HG02973 (cell line): ENCODE results near the gene LIG1.

Source experiments
- ATAC-seq: cut with Tn5 transposase; IDR thresholded peaks from one replicate; pipeline ENCODE4 v1.9.1; 2021; ENCODE audit warnings: moderate library complexity; ENCODE audit not compliant: unreplicated experiment

LIG1 gene

DNA sequence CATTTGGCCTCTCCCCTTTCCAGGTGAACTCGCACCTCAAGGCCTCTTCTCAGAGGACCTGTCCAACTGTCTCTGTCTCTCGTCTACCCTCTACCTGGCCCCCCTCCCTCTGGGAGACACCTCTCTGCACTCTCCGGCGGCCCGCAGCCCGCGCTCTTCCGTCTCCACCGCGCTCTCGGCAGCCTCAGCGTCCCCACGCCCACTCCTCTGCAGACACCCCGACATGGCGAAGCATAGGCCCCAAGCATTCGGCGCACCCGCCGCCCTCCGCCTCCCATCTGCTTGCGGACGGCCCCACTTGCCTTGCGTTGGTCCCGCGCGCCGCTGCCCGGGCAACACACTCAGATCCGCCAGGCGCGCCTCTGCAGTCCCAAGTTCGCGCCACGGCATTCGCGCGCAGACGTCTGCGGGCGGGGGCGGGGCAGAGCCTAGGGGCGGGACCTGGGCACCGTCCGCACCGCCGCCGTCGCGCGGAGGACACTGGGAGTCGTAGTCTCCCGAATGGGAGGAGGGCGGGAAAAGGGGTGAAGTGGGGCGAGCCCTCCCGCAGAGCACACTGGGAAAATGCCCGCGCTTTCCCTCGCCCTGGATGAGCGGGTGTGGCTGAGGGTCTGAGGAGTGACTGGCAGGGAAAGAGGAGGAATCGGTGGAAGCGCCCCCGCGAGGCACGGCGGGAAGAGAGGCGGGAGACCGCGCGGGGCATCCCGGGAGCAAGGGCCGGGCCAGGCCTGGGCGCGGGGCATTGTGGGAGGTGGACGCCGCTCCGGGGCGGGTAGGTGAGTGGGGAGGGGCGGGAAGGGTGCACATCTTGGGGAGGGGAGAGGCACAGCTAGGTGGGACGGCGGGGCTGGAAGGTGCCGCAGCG lies at the start of gene LIG1, which contains the start of gene ZSWIM9:
LIG1 (minus strand) TSS at position 406 of the 865 bp plus-strand sequence. CDS start 4,778 bp downstream, outside the sequence.
ZSWIM9 (plus strand) TSS at position 742 of the 865 bp plus-strand sequence. CDS start 1,123 bp downstream, outside the sequence.
- peak; percentile 66 for ATAC-seq

DNA sequence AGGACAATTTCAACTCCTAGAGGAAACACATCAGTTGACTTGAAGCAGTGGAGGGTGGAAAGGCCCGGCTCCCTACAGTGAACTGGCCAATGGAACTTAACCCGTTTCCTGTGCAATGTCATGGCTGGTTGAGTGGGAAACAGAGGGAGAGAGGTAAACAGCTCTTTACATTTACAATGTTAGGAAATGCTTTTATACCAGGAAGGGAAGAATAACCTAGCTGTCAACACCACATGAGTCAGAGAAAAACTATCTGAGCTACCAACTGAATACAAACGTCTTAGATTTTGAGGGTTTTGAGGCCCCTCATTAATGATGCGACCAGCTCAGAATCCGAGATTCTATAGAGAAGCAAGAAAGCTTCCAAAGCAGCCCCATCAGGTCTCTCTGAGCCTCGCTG lies 48.9 kb upstream of the LIG1 start:
- no peak for ATAC-seq

DNA sequence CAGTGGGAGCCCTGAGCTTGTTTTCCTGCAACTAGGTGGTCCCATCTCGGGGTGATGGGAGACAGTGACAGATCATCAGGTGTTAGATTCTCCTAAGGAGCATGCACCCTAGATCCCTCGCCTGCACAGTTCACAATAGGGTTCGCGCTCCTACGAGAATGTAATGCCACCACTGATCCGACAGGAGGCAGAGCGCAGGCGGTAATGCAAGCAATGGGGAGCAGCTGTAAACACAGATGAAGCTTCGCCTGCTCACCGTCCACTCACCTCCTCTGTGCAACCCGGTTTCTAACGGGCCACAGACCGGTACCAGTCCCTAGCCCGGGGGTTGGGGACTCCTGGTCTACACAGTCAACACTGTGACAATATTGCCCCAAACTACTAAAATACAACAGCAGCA lies 46.8 kb upstream of the LIG1 start:
- ATAC-seq = no peak

DNA sequence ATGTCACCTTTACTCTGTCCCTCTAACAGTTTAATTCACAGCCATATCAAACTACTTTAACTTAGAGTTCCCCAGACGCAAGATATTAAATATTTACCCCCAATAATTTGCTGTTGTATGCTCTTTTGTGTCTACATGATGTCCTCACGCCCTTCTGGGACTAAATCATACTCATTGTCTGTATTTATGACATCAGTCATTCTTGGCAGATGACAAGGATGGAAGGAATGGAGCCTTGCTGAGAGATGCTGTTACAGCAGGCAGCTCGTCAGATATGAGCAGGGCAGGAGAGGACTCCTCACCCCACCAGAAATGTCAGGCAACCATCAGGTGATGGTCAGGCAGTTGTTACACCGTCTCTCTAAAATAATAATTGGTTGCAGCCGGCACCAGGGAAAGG lies 43.8 kb upstream of the LIG1 start:
- ATAC-seq = no peak

DNA sequence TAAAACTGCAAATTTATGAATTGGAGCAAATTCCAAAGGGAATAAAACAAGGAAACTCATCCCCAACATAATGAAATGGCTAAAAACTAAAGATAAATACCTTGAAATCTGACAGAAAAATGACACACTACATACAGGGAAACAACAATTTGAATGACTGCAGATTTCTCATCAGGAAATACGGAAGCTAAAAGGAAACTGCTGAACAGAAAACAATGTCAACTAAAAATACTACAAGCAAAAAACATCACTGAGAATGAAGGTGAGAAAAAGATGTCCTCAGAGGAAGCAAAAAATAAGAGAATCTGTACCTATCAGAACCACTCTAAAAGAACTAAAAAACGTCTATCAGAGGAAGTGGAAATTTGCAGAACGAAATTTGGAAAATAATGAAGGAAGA lies 39.9 kb upstream of the LIG1 start:
- ATAC-seq = no peak

DNA sequence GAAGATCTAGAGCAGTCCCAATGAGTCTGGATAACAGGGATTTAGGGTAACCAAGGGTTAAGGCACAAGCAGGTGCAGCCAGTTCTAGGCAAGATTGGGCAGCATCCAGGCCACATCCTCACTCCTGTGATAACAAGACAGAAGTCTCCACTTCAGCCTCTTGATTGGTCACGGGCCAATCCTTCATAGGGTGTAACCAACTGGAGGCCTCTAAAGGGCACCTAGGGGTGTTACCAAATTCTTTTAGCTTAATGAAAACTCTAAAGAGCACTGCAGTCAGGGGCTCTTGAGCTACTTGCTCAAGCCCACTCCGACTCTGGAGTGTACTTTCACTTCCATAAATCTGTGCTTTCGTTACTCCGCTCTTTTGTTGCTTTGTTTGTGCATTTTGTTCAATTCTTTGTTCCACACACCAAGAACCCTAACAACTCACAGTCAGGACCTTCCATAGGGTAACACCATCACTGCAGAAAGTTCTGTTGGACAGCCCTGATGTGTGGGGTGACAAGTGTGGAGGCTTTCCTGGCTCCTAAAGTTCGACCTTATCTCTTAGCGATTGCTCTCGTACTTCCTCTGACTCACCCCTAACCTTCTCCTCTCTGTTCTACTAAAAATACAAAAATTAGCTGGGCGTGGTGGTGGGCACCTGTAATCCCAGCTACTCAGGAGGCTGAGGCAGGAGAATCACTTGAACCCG lies 36.4 kb upstream of the LIG1 start:
- ATAC-seq = no peak

DNA sequence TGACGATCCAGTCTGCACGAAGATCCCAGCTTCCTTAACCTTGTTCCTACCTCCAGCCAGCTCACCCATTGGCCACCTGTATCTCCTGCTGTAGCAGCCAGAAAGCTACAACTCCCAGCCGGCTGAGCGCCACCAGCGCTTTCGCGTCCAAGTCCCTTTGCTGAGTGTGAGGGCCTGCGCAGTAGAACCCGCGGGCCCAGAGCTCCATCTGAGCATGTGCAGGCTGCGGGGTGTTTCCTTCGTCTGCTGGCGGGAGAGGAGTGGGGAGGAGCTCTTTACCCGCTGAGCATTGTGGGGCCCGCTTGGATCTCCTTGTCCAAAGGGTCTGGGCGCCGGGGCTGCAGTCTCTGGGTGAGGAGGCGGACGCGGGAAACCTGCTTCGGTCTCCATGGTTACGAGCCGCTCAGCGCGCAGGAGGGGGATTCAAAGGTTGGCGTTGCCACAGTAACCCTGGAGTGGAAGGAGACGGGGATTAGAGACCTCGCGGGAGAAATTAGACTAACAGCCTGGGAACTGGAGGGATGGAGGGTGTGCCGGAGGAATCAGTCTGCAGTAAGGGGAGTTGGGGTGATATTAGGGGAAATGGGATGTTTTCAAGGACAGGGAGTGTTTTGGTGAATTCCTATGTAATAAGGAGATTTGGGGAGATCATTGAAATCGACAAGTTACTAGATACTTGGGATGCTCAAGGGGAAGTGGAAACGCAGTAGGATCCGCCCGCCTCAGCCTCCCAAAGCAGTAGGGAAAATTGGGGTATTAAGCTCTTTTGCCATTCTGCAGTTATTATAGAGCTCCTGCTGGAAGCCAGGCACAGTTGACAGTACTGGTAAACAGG lies 33.9 kb upstream of the LIG1 start:
- peak; percentile 84 for ATAC-seq

DNA sequence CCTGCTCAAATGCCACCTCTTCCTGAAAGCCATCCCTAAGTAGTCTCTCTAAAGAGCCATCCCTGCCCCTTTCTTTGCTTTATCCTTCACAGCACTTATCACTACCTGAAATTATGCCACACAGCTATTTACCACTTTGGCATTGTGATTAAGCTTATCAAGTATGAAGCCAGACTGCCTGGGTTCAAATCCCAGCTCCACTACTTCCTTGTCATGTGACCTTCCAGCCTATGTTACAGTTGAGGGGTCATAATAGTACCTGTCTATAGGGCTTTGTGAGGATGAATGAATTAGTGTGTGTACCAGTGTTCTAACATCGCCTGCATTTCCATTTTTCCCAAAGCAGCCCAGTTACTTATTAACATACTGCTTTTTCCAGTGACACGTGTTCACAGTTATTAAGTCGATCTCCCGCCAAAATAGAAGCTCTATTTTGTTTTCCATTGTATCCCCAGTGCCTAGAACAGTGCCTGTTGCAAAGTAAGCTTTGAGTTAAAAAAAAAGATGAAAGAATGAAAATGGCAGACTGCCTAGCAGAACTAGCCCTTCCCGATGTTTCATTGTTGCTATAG lies 33.2 kb upstream of the LIG1 start:
- no peak for ATAC-seq

DNA sequence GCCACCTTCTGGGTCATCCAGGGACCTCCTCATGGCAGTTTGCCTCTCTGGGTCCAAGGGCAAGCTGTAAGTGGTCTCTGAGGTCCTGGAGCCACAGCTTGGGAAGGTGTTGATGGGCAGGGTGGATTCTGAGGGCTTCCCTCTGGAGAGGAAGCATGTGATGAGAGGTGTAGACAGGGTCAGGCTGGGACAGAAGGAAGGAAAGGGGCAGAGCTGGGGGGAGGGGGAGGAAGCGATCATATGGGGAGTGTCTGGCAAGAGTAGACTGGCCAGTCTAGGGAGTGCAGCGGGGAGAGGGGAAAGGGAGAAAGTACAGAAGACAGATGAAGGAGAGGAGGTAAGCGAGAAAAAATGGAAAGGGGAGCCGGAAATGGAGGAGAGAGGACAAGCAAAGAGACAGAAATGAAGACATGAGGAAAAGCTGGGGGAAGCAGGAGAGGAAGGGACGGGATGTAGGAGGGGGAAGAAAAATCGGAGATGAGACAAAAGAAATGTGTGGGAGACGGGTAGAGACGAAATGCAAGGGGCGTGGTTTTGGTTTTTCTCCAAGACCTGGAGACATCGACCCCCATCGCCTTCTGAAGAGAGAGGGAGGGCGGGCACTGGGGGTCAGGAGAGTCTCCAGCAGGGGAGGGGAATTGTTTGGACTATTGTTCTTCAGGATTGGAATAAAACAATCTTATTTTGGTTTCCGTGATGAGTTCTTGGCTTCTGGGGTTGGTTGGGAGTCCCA lies 27.0 kb upstream of the LIG1 start:
- ATAC-seq = no peak

DNA sequence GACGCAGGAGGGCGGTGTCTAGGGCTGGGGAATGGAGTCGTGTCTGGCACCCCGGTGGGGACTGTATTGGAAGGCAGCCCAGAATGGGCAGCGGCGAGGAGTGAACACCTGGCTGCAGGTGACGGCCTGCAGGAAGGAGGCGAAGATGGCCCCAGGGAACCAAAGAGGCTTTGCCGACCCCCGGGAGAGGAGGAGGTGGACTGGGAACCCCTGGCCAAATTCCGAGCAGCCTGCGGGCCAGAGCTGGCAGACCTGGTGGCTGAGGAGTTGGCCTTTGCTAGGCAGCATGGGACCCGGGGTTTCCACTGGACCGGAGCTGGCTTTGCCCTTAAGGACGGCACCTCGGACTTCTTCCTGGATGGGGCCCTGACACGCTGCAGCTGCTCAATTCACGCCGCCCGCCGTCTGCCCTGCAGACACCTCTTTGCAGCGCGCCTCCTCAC lies 26.2 kb upstream of the LIG1 start:
- ATAC-seq = no peak

DNA sequence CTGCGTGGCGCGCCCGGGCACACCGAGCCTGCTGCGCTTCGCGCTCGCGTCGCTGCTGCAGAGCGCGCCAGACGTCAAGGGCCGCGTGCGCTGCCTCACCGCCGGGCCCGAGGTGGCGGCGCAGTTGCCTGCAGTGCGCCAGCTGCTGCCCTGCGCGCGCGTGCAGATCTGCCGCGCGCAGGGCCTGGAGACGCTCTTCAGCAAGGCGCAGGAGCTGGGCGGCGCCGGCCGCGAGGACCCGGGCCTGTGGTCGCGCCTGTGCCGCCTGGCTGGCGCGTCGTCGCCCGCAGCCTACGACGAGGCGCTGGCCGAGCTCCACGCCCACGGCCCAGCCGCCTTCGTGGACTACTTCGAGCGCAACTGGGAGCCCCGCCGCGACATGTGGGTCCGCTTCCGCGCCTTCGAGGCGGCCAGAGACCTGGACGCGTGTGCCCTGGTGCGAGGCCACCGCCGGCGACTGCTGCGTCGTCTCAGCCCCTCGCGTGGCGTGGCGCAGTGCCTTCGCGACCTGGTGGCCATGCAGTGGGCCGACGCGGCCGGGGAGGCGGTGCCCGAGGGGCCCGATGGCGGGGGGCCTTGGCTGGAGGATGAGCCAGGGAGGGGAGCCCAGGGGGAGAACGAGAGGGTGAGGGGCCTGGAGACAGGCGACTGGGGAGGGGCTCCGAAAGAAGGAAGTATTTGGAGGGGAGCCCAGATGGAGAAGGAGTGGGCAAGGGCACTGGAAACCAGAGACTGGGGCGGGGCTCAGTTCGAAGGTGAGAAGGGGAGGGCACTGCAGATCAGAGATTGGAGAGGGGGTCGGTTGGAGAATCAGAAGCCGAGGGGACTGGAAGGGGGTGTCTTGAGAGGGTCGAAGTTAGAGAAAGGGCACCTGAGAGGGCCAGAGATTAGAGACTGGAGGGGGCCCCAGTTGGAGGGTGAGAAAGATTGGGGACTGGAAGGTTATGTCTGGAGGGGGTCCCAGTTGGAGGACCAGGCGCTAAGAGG lies 25.0 kb upstream of the LIG1 start:
- no peak for ATAC-seq

DNA sequence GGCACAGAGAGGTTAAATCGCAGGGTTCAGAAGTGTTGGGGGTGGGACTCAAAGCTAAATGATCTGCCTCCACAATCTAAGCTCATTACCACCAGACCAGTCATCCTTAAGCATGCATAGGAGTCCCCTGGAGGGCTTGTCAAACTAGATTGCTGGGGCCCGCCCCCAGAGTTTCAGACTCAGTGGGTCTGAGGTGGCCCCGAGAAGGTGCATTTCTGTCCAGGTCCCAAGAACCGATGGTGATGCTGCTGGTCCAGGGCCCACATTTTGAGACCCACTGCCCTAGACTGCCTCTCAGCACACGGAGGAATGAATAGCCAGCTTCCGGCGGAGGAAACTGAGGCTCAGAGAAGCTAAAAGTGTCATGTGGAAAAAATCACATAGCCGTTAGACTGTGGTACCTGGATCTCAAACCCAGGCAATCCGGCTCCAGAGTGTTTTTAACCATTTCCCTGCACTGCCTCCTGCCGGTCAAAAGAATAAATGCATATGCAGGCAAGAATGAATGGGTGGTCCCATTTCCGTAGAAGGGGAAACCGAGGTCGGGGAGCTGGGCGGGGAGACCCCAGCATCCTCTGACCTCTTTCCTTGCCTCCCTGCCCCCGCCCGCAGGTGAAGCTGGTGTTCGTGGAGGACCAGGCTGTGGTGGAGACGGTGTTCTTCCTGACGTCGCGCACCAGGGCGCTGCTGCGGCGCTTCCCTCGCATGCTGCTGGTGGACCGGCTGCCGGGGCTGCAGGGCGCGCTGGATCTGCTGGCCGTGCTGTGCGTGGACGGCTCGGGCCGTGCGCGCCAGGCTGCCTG lies 24.1 kb upstream of the LIG1 start:
- no peak for ATAC-seq

DNA sequence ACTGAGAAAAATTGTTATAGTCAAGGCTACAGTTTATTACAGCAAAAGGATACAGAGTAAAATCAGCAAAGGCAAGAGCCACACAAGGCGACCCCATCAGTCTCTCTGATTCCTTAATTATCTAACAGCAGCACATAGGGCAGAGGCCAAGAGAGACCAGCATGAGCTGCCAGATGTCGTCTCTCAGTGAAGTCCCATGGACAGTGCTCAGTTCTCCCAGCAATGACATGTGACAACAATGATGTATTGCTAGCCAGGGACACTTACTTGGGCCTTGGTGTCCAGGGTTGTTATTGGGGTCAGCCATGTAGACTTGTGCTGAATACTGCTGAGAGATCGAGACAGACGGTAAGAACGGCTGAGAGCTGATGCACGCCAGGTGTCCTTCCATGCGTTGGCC lies 22.6 kb upstream of the LIG1 start:
- no peak for ATAC-seq

DNA sequence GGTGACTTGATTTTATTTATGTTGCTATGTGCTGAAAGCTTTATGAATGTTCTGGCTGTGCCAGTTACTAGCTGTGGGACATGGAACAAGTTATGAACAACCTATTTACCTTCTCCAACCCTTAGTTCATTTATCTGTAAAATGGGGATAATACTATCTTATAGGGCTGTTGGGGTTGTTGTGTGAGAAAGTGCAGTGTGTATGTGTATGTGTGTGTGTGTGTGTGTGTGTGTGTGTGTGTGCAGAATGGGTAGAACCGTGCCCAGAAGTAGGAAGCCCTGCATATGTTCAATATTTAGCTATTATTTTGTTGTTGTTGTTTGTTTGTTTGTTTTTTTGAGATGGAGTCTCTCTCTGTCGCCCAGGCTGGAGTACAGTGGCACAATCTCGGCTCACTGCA lies 20.7 kb upstream of the LIG1 start:
- no peak for ATAC-seq

DNA sequence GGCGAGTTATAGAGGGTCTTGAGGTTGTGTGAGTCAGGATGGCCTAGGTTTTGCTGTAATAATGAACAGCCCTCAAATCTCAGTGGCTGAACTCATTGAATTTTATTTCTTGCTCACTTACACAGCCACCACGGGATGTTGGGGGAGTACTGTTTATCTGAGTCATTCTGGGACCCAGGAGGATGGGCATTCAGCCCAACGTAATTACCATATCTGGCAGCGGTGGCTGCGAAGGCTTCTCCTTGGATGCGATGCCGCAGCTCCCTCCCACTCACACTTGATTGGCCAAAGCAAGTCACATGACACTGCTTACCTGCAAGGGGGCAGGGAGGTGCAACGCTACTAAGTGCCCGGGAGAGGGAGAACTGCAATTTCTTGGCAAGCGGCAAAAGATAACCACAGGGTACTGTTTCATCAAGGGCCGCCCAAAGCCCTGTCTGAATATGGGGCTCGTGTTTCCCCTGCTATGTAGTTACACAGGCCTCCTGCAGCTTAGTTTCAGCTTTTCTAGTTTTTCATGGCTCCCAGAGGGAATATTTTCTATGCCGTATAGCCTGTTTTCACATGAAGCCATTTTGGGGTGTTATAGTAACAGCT lies 20.2 kb upstream of the LIG1 start:
- no peak for ATAC-seq

DNA sequence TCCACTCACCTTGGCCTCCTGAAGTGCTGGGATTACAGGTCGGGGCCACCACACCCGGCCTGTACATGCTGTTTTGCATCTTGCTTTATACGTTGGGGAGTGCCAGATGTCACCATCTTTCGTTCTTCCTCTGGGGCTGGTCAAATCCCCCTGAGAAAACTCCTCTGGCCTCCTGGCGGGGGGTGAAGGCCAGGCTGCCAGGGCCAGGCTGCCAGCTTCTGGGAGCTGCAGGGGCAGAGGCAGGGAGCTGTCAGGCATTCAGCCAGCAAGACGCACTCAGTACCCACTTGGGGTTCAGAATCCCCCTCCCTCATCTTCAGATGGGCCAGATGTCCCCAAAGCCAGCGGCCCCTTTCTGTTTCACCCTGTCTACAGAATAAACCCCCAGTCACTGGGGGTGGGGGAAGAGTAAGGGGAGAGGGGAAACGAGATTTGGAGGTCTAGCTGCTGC lies 16.4 kb upstream of the LIG1 start:
- ATAC-seq = no peak

DNA sequence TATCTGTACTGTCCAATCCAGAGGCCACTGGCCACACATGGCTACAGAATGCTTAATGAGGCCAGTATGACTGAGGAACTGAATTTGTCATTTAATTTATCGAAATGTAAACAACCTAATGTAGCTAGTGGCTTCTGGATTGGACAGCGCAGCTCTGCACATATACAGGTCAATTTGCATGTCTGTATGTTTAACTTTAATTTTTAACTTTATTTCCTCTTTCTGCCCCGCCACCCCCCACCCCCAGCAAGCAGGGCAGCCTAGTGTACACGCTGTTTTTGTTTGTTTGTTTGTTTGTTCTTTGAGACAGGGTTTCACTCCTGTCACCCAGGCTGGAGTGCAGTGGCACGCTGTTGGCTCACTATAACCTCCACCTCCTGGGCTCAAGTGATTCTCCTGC lies 15.9 kb upstream of the LIG1 start:
- ATAC-seq = no peak

DNA sequence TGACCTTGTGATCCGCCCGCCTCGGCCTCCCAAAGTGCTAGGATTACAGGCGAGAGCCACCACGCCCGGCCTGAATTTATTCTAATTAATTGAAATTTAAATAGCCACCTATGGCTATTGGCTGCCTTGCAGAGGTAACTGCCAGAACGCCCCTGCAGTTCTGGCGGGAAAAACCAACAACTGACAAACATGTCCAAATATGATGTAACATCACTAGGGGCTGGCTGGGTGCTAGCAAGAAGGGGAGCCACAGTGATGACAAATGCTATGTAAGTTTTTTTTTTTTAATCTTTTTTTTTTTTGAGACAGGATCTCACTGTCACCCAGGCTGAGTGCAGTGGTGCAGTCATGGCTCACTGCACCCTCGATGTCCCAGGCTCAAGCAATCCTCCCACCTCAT lies 13.2 kb upstream of the LIG1 start:
- no peak for ATAC-seq
